G401 (cell line): ENCODE results near the gene NHSL1. TPM values are rescaled to one million over a fixed set of nuclear protein-coding genes. Genes with fewer than 3 reads are reported as not detected.

Experiments
- DNase-seq: peaks from one replicate; pipeline ENCODE4 v3.0.0-alpha.2; 2015; ENCODE audit warnings: low spot score
- in situ Hi-C: cut with HindIII; loops from 2 replicates; pipeline ENCODE4 v1.10.0; 2016; ENCODE audit warnings: low sequenced_read_pairs, mixed read lengths
- total RNA-seq: library from RNA; depleted of rRNA; stranded (reverse); fragments of >200 nt; shearing (Covaris generic); gene quantifications from 2 replicates; pipeline ENCODE4 v1.2.3, GENCODE V29; 2014

Gene NHSL1
- total RNA-seq, 1 experiment from 2014 or later: 7.8 TPM

DNA sequence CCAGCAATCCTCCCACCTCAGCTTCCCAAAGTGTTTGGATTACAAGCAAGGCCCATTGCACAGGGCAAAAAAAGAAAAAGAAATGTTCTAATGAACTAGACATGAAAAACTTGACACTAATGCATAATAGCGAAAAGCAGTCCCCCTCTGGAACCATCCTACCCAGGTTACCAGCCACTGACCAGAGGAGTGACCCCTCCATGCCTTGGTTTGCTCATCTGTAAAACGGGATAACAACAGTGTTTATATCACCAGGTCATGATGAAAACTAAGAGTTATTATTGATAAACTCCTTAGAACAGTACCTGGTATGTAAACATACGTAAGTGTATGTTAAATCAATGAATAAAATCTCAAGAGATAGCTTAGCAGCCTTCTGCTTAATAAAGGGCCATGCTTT is 3.3 kb upstream of the NHSL1 start:
- in situ Hi-C loops: no loop called here
- DNase-seq: no peak

DNA sequence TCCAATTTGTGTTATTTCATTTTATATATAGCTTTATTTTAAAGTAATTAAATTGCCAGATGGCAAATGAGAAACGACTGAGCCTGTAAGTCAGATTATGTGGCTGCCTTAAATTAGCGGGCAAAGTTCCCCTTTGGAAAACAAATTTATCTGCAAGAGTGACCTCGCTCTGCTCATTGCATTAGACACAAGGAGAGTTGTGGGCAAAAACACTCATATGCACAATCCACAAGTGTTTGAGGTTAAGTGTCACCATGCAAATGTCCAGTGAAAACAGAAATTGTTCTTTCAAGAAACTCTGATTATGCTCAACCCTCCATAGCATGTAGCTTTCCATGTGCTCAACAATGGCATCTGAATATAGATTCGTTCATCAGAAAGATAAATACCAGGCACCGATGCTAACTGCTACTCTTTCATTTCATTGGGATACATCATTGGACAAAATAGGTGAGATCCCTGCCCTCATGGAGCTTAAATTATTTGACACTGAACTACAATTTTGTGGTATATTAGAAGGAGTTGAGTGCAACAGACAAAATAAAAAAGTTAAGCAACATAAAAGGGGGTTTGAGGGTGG is 1.7 kb upstream of the NHSL1 start:
- DNase-seq: no peak
- in situ Hi-C loops: no loop called here

DNA sequence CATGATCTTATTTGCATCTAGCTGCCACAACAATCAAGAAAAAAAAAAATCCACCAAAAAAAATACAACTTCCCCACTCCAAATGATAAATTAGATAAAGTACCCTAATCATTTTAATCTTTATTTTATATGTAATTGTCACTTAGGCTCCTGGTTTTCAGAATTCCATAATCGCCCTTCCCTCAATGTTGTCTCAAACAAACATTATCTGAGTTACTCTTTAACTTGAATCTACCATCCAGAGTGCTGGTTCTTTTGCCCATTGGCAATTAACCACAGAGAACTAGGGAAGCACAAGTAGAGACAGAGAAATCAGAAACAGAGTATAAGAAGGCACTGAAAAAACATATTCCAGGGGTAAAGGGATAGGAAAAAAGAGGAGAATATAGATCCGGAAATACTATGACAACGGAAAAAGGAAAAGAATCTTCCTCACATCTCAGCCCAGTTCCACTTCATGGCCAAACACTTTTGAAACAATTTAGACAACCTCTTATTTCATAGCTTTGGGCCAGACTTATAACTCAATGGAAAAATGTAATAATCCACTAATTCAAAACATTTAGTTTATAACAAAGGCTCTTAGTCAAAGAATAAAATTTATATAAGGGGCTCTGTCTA is 861 bp upstream of the NHSL1 start:
- no peak for DNase-seq
- in situ Hi-C loops: no loop called here

DNA sequence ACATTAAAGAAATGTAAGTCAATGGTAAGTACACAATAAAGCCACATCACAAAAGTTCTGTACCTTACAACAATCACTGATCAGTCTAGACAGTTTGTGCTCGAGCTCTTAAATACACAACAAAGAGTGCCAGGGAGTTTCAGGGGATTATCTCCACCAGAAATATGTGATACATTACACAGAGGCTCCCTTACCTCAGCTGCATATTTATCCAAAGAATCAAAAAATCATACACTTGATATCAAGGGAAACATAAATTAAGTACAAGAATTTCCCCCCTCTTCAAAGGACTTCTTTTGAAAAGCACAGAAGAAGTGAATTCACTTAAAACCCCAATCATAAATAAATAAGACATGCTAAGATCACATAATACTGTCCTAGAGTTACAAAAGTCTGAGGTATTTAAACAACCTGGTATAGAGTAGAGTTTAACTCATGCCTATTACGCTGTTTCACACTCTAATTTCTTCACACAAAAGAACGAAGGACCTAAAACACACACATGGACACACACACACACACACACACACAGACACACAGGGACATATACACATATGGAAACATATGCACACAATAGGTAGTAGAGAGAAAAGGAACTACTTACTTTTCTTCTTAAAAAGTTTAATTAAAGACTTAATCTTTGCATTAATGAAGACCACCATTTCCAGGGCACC is 528 bp downstream of the NHSL1 start:
- in situ Hi-C loops: no loop called here
- DNase-seq: no peak

DNA sequence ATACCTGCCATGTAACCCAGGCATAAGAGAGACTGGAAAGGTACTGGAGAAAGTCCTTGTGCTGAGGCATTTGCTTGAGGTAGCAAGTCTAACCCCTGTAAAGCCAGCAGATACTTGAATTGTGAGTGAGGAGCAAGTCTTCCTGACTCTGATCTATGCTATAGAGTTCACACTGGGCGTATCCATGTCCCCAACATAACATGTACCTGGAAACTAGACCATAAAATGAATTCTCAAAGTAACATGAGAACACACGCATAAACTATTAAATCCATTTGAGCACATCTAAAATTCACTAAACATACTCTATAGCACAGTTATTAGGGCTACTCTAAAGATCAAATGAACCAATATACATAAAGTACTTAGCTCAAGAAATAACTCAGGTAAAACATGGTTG is 2.0 kb downstream of the NHSL1 start:
- in situ Hi-C loops: no loop called here
- DNase-seq: no peak

DNA sequence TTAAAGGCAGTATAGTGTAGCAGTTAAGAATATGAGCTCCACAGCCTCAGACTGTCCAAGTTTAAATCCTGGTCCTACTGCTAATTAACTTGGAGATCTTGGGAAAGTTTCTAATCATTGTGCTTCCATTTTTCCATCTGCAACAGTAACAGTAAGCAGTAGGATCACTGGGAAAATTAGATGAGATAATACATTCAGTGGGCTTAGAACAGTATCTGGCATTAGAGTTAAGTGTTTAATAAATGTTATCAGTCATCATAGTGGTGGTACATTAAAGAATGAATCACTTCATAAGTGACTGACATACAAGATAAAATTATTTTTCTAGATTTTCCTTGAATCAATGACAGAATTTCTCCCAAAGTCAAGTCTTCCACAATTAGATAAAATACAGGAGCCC is 5.0 kb downstream of the NHSL1 start:
- in situ Hi-C loops: no loop called here
- DNase-seq: no peak

DNA sequence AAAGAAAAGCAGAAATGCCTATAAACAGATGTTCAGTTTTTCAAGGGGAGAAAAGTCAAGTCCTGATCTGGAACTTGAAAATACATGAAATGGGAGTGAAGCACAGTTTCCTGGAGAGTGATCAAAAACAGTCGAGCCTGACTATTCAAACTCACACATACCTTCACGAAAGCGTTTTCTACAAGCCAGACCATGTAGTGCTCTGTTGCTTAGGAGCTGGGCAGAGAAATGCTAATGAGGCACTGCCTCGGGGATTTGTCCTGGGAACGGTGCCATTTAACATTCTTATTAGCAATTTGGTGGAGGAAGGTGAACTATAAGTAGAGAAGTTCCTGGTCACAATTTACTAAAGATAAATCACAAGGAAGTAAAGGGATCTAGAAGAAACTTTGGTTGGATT is 5.9 kb downstream of the NHSL1 start:
- DNase-seq: peak; percentile 25
- in situ Hi-C loops: no loop called here

DNA sequence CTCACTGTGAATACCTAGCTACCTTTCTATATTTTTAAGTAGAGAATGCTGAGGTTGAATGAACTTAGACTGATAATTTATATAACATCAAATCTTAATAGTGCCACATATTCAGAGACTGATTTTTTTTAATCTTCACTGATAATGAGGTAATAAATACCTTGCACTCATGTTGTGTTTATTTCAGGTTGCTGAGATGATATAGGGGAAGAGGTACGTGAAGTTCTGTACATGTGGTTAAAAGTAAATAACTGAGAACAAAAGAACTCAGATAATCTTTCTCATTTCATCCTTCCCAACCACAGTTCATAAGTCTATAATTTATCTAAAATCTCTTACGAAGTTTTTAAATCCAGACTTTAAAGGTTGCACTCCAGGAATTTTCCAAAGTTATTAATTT is 6.4 kb downstream of the NHSL1 start:
- in situ Hi-C loops: no loop called here
- DNase-seq: no peak

DNA sequence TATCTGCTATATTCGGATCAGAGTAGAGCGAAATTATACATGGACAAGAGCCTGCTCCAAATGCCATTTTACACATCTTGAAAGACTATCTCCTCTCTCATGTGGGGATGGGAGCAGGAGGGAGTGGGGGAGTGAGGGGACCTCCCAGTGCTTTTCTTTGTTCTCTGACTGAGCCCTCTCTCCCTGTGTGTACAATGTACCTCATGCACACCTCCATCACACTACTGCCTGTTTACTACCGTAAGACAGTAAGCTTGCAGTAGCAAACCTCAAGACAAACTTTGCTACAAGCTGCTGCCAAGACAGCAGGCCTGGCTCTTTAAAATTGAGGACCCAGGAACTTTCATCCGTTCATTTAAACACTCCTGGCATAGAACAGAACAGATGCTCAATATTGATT is 7.2 kb downstream of the NHSL1 start:
- in situ Hi-C loops: no loop called here

DNA sequence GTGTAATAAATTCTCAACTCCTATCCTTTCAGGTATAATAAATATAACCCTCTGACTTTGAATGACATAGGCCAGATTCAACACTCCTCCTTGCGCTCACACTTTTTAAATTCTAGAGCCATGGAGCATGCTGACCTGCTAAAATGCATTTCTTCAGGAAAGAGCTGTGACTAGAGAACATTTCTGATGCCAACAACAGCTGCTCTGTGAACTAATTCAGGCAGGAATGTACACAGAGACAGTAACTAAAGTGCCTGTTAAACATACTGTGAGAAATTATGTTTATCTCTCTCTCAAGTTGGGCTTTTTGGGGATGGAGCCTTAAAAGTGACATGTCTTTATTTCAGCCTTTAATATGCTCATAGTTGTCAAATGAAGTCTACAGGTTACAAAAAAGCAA is 8.3 kb downstream of the NHSL1 start:
- DNase-seq: no peak
- in situ Hi-C loops: no loop called here

More for the DNA sequence above, 7.2 kb downstream of the NHSL1 start:
- no peak for DNase-seq

DNA sequence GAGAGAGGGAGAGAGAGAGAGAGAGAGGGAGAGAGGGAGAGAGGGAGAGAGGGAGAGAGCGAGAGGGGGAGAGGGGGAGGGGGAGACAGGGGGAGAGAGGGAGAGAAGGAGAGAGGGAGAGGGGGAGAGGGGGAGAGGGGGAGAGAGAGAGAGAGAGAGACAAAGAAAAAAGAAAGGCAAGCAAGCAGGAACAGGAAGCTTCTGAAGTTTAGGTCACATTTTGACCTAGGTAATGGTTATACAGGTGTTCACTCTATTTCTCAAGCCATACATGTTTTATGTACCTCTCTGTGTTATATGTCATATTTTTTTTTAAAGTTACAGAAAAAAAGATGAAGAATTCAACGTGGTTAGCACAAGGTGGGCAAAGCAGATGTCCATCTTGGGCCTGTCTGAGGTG is 9.4 kb downstream of the NHSL1 start:
- no peak for DNase-seq
- in situ Hi-C loops: no loop called here

DNA sequence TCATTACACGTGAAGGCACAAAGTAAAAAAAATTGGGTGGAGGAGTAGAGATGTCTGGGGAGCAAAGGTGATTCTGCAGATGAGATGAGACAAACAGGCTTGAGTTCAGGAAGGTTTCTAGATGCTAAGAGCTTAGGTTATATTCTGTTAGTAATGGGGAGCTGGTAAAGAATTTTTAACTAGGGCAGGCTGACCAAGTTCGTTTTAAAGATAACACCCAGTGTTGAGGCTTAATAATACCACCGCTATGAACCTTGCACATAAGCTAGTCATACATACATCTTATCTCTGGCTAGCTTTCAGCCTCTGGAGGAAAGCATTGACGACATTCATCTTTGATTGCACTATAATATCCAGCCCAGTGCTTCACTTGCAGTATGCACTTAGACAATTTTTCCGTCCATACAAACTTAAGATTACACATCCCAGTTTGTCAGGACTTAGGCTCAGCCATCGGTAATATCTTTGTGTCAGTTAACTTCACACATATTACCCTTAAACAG is 12.1 kb downstream of the NHSL1 start:
- in situ Hi-C loops: no loop called here
- DNase-seq: no peak

DNA sequence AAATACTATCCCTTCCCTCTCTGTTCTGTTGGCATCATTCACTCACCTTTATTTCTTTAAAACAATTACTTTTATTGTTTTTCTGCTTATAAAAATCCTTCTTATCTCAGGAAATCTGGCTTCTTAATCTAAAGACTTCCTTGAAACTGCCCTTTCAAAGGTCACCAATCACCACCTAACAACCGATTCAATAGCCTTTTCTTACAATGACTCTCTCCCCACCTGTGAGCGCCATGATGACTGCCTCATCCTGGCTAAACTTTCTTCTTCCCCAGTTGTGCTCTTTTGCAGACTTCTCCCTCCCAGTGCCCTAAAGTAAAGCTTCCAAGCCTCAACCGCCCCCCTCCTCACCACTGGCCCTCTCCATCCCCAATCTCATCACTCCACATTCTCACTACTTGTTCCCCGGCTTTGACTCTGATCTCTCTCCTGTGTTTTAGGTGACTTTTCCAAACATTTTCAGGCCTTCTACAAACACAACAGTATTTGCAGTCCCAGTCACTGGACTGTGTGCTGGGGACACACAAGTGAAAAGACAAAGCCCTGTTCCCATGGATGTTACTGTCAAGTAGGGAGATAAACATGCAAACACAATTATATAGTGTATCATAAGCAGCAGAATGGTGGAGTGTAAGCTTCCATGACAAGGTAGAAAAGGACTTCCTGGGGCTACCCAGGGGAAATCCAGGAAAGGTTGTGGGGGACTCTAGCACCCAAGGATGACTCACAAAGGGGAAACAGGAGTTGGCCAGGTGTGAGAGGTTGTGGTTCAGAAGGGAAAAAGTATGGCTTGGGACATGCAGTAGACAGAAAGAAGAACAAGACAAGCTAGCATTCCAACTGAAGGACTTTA is 12.8 kb downstream of the NHSL1 start:
- DNase-seq: no peak
- in situ Hi-C loops: no loop called here

DNA sequence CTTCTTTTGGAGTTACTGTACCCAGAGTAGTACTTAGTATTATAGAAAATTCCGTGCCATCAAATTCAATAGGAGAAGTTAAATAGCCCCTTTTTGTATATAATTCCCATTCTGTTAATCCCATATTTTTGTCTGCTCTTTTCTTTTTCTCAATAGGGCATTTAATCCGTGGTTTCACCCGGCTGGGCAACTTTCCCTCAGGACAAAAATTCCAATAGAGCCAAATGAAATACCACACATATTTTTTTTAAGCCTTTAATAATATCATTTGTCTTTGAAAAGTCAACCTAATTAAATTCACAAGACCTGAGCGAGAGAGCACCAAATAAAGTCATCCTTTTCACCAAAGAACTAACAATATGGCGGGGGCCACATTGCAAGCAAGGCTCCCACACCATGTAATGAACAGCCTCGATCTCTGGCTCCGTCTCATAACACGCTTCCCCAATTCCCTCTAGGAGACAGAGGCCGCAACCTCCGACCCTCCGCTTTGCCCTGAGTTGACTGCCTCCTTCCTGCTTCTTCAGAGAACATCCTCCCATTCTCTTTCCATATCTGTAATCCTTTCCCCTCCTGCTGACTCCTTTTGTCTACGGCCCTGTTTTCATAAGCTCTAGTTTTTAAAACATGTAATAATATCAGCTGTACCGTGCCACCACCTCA is 13.6 kb downstream of the NHSL1 start:
- in situ Hi-C loops: no loop called here
- no peak for DNase-seq

DNA sequence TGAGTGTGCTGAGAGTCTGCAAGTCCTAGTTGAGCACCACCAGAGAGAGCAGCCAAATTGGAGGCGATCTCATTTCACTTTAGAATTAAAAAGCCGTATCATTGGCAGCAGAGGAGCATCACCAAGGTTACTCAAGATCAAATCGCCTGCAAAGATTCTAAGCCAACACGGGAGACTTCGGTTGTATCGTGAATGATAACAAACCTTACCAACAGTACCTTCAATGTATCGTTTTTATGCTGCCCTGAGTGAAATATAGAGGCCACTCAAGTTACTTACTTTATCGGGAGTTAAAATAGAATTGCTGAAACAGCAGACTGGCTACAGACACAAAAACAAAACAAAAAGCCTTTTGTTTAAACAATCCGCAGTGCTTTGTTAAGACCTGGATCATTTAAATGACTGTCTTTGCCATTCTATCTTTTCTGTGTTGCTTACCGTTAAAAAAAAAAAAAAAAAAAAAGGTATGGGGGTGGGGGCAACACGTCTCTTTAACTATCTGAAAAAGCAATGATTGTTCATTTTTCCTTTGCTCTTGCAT is 14.2 kb downstream of the NHSL1 start:
- in situ Hi-C loops: no loop called here
- DNase-seq: peak; percentile 35

DNA sequence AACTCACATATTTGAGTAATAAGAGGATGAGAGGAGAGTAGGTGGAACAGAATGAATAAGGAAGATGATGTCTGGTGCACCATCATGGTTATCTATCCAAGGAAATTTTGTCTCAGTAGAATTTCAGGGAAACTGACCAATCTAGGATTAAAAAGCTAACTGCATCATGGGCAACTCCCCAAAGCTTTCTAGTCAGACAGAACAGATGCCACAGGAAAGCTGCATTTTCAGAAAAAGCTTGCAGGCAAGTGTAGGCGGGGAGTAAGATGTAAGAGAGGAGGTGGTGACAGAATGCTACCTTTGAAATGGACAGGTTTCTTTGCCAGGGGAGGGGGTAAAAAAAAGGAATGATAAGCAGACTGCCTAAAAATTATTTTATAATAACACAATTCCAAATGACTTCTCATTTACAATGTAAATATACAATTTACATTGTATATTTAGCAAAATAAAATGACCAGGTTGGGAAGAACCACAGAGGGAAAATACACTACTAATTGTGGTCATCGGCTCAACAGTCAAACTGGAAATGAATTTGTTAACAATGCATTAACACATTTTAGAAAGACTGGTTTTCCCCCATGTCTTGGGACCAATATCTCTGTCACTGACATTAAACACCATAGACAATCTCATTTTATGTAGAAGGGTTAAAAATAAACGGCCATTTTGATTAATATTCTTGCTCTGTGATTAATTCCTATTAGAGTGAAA is 15.1 kb downstream of the NHSL1 start:
- in situ Hi-C loops: no loop called here
- DNase-seq: no peak

DNA sequence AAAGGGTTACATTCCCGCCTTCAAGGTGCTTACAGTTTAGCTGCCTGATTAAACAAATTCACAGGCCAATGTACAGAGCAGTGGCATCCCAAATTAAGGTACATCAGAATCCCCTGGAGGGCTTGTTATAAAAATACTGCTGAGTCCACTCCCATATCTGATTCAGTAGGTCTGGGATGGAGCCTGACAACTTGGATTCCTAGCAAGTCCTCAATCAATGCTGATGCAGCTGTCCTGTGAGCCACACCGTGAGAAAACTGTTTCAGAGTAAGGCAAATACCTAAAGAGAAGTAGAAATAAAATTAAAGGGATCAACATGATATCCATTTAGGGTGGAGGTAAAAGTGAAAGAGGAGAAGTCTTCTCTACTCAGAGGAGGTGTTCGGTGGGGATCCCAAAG is 16.5 kb downstream of the NHSL1 start:
- in situ Hi-C loops: no loop called here

DNA sequence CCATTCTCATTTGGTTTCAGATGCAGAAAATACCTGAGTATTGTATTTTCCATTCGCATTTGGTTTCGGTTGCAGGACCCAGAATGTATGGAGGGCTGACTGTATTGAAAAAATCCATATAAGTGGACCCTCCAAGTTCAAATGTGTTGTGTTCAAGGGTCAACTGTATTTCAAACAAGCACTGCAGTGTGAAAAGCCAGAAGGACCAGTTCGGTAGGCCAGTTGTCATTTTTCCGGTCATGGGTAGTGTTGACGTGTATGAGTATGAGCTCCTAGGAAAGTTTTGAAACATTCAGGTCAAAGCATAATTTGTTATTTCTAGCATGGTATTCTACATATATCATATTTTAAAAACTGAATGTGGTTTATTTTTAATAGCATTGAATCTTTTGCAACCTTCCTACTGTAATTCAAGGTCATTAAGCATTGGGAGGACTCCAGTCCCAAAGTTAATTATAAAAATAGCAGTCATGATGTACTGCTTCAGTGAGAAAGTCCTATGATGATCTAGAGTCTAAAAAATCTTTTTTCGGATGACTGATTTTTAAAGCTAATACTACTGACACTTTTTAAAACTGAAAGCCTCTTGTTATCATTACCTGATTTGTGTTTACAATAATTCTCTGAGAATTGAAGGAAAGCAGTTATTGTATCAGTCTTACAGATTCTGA is 18.9 kb downstream of the NHSL1 start:
- DNase-seq: no peak
- in situ Hi-C loops: no loop called here

More for the DNA sequence above, 16.5 kb downstream of the NHSL1 start:
- DNase-seq: no peak
